GM23338 (cell line): Measurements from ENCODE around the gene KIF17.

Source experiments
- CTCF ChIP-seq, 2 experiments: fragments of 200-600 bp in 1 of 2; sonication (generic) in 1 of 2; conservative IDR thresholded peaks; 2 replicates each; pipeline versions ENCODE4 v1.5.1 to v1.6.1; 2016 to 2017; ENCODE audit warnings: antibody characterized with exemption in 2 of 2, low read depth in 2 of 2, mild to moderate bottlenecking in 2 of 2, moderate library complexity in 1 of 2
- EZH2 ChIP-seq: fragments of 200-600 bp; sonication (generic); IDR thresholded peaks from one replicate; pipeline ENCODE4 v1.8.0; 2017; ENCODE audit warnings: antibody characterized with exemption, mild to moderate bottlenecking, low read depth; ENCODE audit not compliant: unreplicated experiment
- POLR2AphosphoS5 ChIP-seq: IDR thresholded peaks from 2 replicates; pipeline ENCODE4 v1.6.1; 2016; ENCODE audit warnings: antibody characterized with exemption, low read depth
- TF ChIP-seq, protein P1 (sequence below): IDR thresholded peaks from one replicate; pipeline ENCODE4 v1.6.1; 2018; ENCODE audit warnings: antibody characterized with exemption; ENCODE audit not compliant: unreplicated experiment

DNA sequence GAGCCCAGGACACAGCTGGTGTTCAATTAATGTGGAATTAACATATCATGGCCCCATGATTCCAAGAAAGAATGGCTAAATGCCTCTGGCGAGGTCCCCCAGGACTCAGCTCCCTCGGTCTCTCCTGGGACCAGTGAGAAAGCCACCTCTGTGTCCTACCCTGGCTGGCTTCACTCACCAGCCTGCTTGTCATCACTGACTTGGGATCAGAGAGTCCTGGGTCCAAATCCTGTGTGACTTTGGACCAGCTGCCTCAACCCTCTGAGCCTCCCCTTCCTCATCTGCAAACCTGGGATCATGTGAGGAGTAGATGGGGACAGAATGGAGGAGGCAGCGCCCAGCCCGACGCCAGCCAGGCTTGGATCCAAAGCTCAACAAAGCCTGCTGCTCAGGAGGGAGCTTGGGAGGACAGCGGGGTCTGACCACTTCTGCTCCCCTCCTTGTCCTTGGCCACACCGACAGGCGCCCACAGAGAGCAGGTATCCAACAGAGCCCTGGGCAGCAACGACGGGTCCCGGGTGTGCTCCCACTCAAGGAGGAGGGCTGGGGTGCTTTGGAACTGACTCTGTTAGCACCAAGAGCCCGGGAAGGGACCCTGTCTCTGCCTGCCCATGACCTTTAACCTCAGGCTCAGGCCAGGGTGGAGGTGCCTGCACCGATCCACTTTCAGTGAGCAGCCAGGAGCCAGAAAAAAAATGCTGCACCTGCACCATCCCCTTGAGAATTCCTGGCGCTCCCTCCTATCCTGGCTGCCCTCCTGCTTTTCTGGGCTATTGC lies 11.5 kb upstream of the KIF17 start:
- TF ChIP-seq CTCF (conservative IDR thresholded peaks at IDR 0.05; ENCODE audit: low read depth in 2 of 2): no peak
- TF ChIP-seq, protein P1, sequence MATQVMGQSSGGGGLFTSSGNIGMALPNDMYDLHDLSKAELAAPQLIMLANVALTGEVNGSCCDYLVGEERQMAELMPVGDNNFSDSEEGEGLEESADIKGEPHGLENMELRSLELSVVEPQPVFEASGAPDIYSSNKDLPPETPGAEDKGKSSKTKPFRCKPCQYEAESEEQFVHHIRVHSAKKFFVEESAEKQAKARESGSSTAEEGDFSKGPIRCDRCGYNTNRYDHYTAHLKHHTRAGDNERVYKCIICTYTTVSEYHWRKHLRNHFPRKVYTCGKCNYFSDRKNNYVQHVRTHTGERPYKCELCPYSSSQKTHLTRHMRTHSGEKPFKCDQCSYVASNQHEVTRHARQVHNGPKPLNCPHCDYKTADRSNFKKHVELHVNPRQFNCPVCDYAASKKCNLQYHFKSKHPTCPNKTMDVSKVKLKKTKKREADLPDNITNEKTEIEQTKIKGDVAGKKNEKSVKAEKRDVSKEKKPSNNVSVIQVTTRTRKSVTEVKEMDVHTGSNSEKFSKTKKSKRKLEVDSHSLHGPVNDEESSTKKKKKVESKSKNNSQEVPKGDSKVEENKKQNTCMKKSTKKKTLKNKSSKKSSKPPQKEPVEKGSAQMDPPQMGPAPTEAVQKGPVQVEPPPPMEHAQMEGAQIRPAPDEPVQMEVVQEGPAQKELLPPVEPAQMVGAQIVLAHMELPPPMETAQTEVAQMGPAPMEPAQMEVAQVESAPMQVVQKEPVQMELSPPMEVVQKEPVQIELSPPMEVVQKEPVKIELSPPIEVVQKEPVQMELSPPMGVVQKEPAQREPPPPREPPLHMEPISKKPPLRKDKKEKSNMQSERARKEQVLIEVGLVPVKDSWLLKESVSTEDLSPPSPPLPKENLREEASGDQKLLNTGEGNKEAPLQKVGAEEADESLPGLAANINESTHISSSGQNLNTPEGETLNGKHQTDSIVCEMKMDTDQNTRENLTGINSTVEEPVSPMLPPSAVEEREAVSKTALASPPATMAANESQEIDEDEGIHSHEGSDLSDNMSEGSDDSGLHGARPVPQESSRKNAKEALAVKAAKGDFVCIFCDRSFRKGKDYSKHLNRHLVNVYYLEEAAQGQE: no peak
- no peak for TF ChIP-seq POLR2AphosphoS5
- TF ChIP-seq EZH2: no peak
